ENCODE data around the gene MME. TPM values are rescaled to one million over a fixed set of nuclear protein-coding genes. Genes with fewer than 3 reads are reported as not detected.
A peak's percentile ranks its signal among the peaks of the same experiment; 100 is the strongest.

Gene MME
- total RNA-seq, 1 experiment from 2014 or later, result 14.4 TPM

- CTCF ChIA-PET, result interaction anchor here (1.2 to 1.7 kb wide), 2 partner anchors 71 to 89 kb away, joined by 4 to 8 read pairs; no protein-coding TSS in a partner anchor
- Mint-ChIP-seq H3K9me3 (ENCODE audit: low read depth, unreplicated experiment) (no peaks in the 10 kb centered on the region), H3K27ac (ENCODE audit: unreplicated experiment) (peak overlapping the region; percentile 69), H3K27me3 (ENCODE audit: unreplicated experiment) (no peaks in the 10 kb centered on the region), H3K36me3 (ENCODE audit: insufficient read depth, unreplicated experiment) (peaks cover 5% of the 10 kb centered on the region), H3K4me3 (ENCODE audit: low read depth, unreplicated experiment) (no peak overlapping the region), H3K4me1 (ENCODE audit: low read depth, unreplicated experiment) (peaks cover 26% of the 10 kb centered on the region)
- no peak for TF ChIP-seq CTCF (IDR thresholded peaks at IDR 0.05; ENCODE audit: unreplicated experiment)
- peak; percentile 51 for DNase-seq
- no TSS peak for BruUV-seq (replicated peaks)
- intact Hi-C loops (cut with micrococcal nuclease; ENCODE audit: unreplicated experiment), result loop anchor here (2.0 kb wide), 1 partner anchor 90 kb away; no protein-coding TSS in a partner anchor
Observed at GRCh38 chr3:155233213-155233612, 153.1 kb downstream of the MME start.

Other genes starting within 250 kb of the MME start
- gene STRIT1, start 213.4 kb downstream of the MME start, total RNA-seq (2022), result not detected in 2 replicates

All from Calu3 (cell line).